Common myeloid progenitor, CD34-positive (primary cell): ENCODE results near the gene DCANP1.

Source experiments
- CTCF ChIA-PET: fragments of 350-600 bp; sonication (Branson Sonifier 250); formaldehyde crosslinking; loops from one replicate; lab custom pipeline; 2021; ENCODE audit warnings: antibody characterized with exemption; lab: Charles Lee
- POLR2A ChIA-PET: fragments of 350-600 bp; sonication (Branson Sonifier 250); formaldehyde crosslinking; loops from one replicate; lab custom pipeline; 2021; ENCODE audit warnings: antibody characterized with exemption; lab: Charles Lee
- DNase-seq, 3 donors: peaks; one replicate each; pipeline versions ENCODE4 v3.0.0 to v3.0.0-alpha.2; 2013
- H3K27ac ChIP-seq, 2 experiments: 1 replicate in 1 of 2; 2 replicates in 1 of 2; pipeline ENCODE4 v1.7.0; 2013; ENCODE audit warnings: inconsistent platforms in 2 of 2, low read length in 2 of 2, mild to moderate bottlenecking in 2 of 2, low read depth in 1 of 2, moderate library complexity in 1 of 2; ENCODE audit not compliant: severe bottlenecking in 2 of 2, insufficient read depth in 1 of 2, poor library complexity in 1 of 2
- H3K27me3 ChIP-seq, 5 experiments: replicated peaks in 2 of 5; 1 replicate in 3 of 5; 2 replicates in 2 of 5; pipeline versions ENCODE4 v1.6.1 to v1.7.0; 2013; ENCODE audit warnings: low read length in 4 of 5, mild to moderate bottlenecking in 2 of 5, moderate library complexity in 2 of 5, inconsistent platforms in 1 of 5; ENCODE audit not compliant: insufficient read depth in 5 of 5, control insufficient read depth in 4 of 5
- H3K36me3 ChIP-seq, 4 experiments: 1 replicate in 2 of 4; 2 replicates in 2 of 4; pipeline versions ENCODE4 v1.6.1 to v1.7.0; 2013; ENCODE audit warnings: low read length in 3 of 4, control low read depth in 1 of 4, mild to moderate bottlenecking in 1 of 4; ENCODE audit not compliant: control insufficient read depth in 4 of 4, insufficient read depth in 4 of 4
- H3K4me1 ChIP-seq, 4 experiments: 1 replicate in 3 of 4; 2 replicates in 1 of 4; pipeline versions ENCODE4 v1.6.1 to v1.7.1; 2013; ENCODE audit warnings: low read length in 3 of 4, mild to moderate bottlenecking in 3 of 4, control low read depth in 1 of 4, inconsistent platforms in 1 of 4, moderate library complexity in 1 of 4; ENCODE audit not compliant: control insufficient read depth in 4 of 4, insufficient read depth in 4 of 4; ENCODE audit errors: control extremely low read depth in 1 of 4
- H3K4me3 ChIP-seq, 7 experiments: 1 replicate in 4 of 7; 2 replicates in 3 of 7; pipeline versions ENCODE4 v1.5.1 to v1.7.0; 2013; ENCODE audit warnings: mild to moderate bottlenecking in 7 of 7, low read length in 6 of 7, moderate library complexity in 6 of 7, inconsistent platforms in 2 of 7, low read depth in 2 of 7, control low read depth in 1 of 7; ENCODE audit not compliant: insufficient read depth in 4 of 7, control insufficient read depth in 1 of 7; ENCODE audit errors: extremely low read depth in 1 of 7
- H3K9me3 ChIP-seq, 5 experiments: 1 replicate in 4 of 5; 2 replicates in 1 of 5; pipeline versions ENCODE4 v1.6.1 to v1.7.1; 2013; ENCODE audit warnings: low read length in 4 of 5, mild to moderate bottlenecking in 2 of 5, inconsistent platforms in 1 of 5, low read depth in 1 of 5, moderate library complexity in 1 of 5; ENCODE audit not compliant: control insufficient read depth in 4 of 5, insufficient read depth in 2 of 5; ENCODE audit errors: control extremely low read depth in 1 of 5
- WGBS: methylation state at CpG from one replicate; pipeline ENCODE4 v1.1.5; 2013; ENCODE audit not compliant: insufficient coverage; 5-methylcytosine and 5-hydroxymethylcytosine counted together

DCANP1 gene

GRCh38 chr5:135400866-135401265 lies 46.3 kb downstream of the DCANP1 start:
- Histone ChIP-seq H3K27ac (peak overlapping the region in 1 of 2 experiments; percentile 97), H3K4me3 (peak overlapping the region in 2 of 7 experiments; percentile 40 to 89), H3K4me1 (peaks cover 14 to 55% (median 44%) of the 10 kb centered on the region in 4 experiments), H3K9me3 (peaks cover 0 to 3% (median 0%) of the 10 kb centered on the region in 5 experiments), H3K27me3 (no peaks in the 10 kb centered on the region), H3K36me3 (peaks cover 0 to 19% (median 0%) of the 10 kb centered on the region in 4 experiments)
- CTCF ChIA-PET, result interaction anchor here (0.7 to 4.4 kb wide), 10 partner anchors 9 to 41 kb away, joined by 3 to 42 read pairs (median 5); no protein-coding TSS in a partner anchor
- POLR2A ChIA-PET, result interaction anchor here (0.7 kb wide), 1 partner anchor 11 kb away, joined by 3 read pairs; no protein-coding TSS in a partner anchor
- WGBS, result 79% methylated on average over 4 of the region's 5 CpGs
- no peak for DNase-seq

DNA sequence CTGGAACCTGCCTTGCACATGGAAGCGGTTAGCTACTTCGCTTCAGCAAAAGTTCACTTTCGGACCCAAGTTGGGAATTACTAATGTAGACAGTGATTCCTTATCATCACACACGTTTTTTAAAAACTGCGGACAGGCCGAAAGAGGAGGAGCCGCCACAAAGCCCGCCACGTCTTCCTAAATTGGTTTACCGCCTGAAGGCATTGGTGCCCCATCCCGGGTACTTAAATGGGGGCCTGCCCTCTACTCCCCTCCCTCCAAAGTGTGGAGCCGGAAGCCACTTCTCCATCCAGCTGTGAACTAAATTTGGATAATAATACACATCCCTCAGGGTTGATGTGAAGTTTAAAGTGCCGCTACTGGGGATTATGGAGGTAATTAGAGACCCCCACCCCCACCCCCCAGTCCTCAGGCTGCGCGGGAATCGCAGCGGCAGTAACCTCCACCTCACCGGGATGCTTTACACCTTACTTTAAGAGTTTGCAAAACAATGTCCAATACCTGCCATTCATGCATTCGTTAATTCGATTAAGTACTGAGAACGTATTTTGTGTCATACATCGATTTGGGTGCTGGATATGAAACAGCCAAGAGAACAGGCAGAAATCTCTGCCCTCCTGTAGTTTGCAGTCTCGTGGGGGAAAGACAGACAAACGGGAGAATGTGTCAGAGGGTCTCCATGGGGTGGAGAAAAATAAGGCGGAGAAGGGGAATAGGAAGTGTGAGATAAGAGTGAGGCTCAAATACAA lies 47.2 kb downstream of the DCANP1 start:
- no peak for DNase-seq
- H3K27ac ChIP-seq, result peak overlapping the region; percentile 95 to 97
- peaks cover 0 to 1% (median 0%) of the 10 kb centered on the region in 5 experiments for H3K9me3 ChIP-seq
- no peaks in the 10 kb centered on the region for H3K27me3 ChIP-seq
- CTCF ChIA-PET, result interaction anchor here (0.7 to 4.4 kb wide), 4 partner anchors 15 to 40 kb away, joined by 3 to 42 read pairs (median 3); no protein-coding TSS in a partner anchor
- peaks cover 0 to 25% (median 0%) of the 10 kb centered on the region in 4 experiments for H3K36me3 ChIP-seq
- peaks cover 23 to 64% (median 51%) of the 10 kb centered on the region in 4 experiments for H3K4me1 ChIP-seq
- POLR2A ChIA-PET, result interaction anchor here (0.6 to 1.5 kb wide), 5 partner anchors 12 to 47 kb away, joined by 3 to 12 read pairs (median 4); no protein-coding TSS in a partner anchor
- WGBS, result 10% methylated on average over 13 of the region's 25 CpGs
- H3K4me3 ChIP-seq, result peak overlapping the region; percentile 66 to 93 (median 86)

- Histone ChIP-seq H3K27me3 (no peaks in the 10 kb centered on the region), H3K27ac (peak within 1 kb of the TSS; percentile 95 to 97), H3K9me3 (no peaks in the 10 kb centered on the region), H3K4me3 (peak within 1 kb of the TSS; percentile 66 to 93 (median 86)), H3K4me1 (peaks cover 28 to 72% (median 60%) of the 10 kb centered on the region in 4 experiments), H3K36me3 (peaks cover 0 to 34% (median 3%) of the 10 kb centered on the region in 4 experiments)
- DNase-seq, result peak; percentile 78 to 86 (median 79)
- ChIA-PET CTCF (interaction anchor here (4.4 kb wide), 1 partner anchor 26 kb away, joined by 42 read pairs; no protein-coding TSS in a partner anchor), POLR2A (interaction anchor here (0.6 to 1.5 kb wide), 5 partner anchors 15 to 47 kb away, joined by 3 to 12 read pairs (median 4); no protein-coding TSS in a partner anchor)
- under 1% methylated on average over 97 of the region's 109 CpGs for WGBS
These were observed 48.0 kb downstream of the DCANP1 start, which contains the start of gene MACROH2A1 for GRCh38 chr5:135398855-135399793. Gene MACROH2A1, minus strand, starts transcription at chr5:135399231. Its CDS starts 10,138 bp downstream, at chr5:135389093.

DNA sequence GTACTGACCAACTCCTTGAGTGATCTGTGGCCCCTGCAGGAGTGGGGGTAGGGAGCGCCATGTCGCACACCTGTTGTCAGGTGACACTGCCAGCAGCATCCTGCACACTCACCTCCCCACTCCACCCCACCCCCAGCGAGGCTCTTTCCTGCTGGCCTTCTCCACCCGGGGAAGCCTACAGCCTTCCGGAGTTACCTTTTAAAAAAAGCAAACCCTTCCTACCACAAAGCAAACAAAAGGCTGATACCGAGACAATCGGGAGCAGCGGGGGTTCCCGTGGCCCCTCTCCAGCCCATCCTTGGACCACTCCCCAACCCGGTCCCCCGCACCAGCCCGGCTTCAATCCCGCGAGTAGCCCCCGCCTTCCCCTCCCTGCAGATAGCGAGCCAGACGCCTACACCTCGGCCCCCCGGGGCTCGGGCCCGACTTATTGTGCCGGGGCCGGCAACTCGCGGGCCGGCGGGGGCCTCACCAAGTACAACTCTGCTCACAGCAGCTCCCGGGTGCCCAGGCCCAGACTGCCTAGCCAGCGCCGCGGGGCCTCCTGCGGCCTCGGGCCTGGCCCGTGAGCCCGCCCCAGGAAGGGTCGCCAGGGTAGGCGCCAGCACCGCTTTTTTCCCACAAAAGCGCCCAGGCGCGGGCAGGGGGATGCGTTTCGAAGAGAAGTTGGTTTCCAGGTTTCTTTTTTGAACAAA lies 48.8 kb downstream of the DCANP1 start:
- Histone ChIP-seq H3K4me3 (peak overlapping the region; percentile 66 to 93 (median 86)), H3K36me3 (peaks cover 0 to 42% (median 3%) of the 10 kb centered on the region in 4 experiments), H3K4me1 (peaks cover 28 to 81% (median 68%) of the 10 kb centered on the region in 4 experiments), H3K27me3 (no peaks in the 10 kb centered on the region), H3K9me3 (no peaks in the 10 kb centered on the region), H3K27ac (peak overlapping the region; percentile 86 to 97)
- CTCF ChIA-PET, result interaction anchor here (4.4 to 7.7 kb wide), 3 partner anchors 13 to 27 kb away, joined by 42 to 76 read pairs (median 52); no protein-coding TSS in a partner anchor
- DNase-seq, result no peak
- POLR2A ChIA-PET, result interaction anchor here (1.5 kb wide), 1 partner anchor 21 kb away, joined by 12 read pairs; no protein-coding TSS in a partner anchor
- WGBS, result 0% methylated on average over 29 of the region's 43 CpGs

- no peaks in the 10 kb centered on the region for H3K27me3 ChIP-seq
- no peaks in the 10 kb centered on the region for H3K9me3 ChIP-seq
- H3K4me3 ChIP-seq, result peak overlapping the region in 6 of 7 experiments; percentile 66 to 93 (median 88)
- peak overlapping the region; percentile 86 to 97 for H3K27ac ChIP-seq
- POLR2A ChIA-PET, result no interaction called here
- CTCF ChIA-PET, result interaction anchor here (1.8 to 7.7 kb wide), 4 partner anchors 12 to 49 kb away, joined by 7 to 76 read pairs (median 30); no protein-coding TSS in a partner anchor
- WGBS, result 42% methylated on average over 4 of the region's 5 CpGs
- no peak for DNase-seq
- peaks cover 35 to 89% (median 80%) of the 10 kb centered on the region in 4 experiments for H3K4me1 ChIP-seq
- peaks cover 3 to 54% (median 9%) of the 10 kb centered on the region in 4 experiments for H3K36me3 ChIP-seq
These were observed 50.1 kb downstream of the DCANP1 start for GRCh38 chr5:135397084-135397483.
